Measurements from ENCODE around the gene RCVRN. TPM values are rescaled to one million over a fixed set of nuclear protein-coding genes. Genes with fewer than 3 reads are reported as not detected.

Gene RCVRN
- total and polyA plus RNA-seq, 2 of the 13 experiments (the other 11 are each of a cell fraction or from before 2014, with no cell fraction given) = not detected

DNA sequence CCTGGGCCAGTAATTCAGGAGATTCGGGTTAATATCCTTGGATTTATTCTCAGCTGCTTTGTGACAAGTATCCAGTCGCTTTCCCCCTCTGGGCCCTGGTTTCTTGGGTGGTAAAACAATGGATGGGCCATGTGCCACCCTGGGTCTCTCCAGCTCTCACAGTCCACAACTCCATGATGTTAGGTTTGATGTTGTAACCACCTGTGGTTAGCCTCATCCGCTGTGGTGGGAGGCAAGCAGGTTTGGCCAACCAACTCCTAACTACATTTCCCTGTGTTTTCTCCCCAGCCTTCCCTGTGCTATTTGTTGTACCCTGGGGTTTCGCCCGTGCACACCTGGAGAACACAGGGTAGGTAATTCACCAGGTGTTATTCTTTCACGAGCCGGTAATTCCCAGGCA, 44.2 kb downstream of the RCVRN start (continued):
- TF ChIP-seq, protein P1, sequence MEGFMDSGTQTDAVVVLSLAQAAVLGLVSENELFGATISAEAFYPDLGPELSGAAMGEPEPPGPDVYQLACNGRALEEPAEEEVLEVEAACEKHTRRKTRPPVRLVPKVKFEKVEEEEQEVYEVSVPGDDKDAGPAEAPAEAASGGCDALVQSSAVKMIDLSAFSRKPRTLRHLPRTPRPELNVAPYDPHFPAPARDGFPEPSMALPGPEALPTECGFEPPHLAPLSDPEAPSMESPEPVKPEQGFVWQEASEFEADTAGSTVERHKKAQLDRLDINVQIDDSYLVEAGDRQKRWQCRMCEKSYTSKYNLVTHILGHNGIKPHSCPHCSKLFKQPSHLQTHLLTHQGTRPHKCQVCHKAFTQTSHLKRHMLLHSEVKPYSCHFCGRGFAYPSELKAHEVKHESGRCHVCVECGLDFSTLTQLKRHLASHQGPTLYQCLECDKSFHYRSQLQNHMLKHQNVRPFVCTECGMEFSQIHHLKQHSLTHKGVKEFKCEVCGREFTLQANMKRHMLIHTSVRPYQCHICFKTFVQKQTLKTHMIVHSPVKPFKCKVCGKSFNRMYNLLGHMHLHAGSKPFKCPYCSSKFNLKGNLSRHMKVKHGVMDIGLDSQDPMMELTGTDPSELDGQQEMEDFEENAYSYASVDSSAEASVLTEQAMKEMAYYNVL (CRISPR knock-in tag; IDR thresholded peaks at IDR 0.05; ENCODE audit: borderline replicate concordance) = no peak
- TF ChIP-seq ZFP36L2 (CRISPR knock-in tag; IDR thresholded peaks at IDR 0.05) = no peak
- TF ChIP-seq RXRA (CRISPR knock-in tag; IDR thresholded peaks at IDR 0.05) = no peak

DNA sequence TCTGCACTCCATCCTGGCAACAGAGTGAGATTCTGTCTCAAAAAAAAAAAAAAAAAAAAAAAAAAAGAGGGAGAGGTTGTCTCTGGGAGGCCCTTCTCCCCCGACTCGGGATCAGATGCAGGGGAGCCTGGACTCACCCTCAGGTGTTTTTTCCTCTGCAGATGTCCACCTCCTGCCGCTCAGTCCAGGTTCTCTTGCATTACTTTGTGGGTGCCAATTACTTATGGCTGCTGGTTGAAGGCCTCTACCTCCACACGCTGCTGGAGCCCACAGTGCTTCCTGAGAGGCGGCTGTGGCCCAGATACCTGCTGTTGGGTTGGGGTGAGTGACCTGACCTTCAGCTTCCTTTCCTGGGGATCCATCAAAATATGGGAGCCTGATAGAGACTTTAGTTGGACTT, 45.3 kb downstream of the RCVRN start:
- no peak for TF ChIP-seq ZNF296 (CRISPR knock-in tag; conservative IDR thresholded peaks at IDR 0.05)
- TF ChIP-seq FOXJ3 (CRISPR knock-in tag; IDR thresholded peaks at IDR 0.05; ENCODE audit: borderline replicate concordance) = no peak
- no peak overlapping the region for H3K9ac ChIP-seq (ENCODE audit: insufficient read depth, low read depth, low read length)
- H3K79me2 ChIP-seq (ENCODE audit: insufficient read depth, low read length) = no peaks in the 10 kb centered on the region
- intact Hi-C loops (cut with micrococcal nuclease; ENCODE audit: unreplicated experiment) = no loop called here
- no TSS peak for BruUV-seq (replicated peaks)
- H3K4me1 ChIP-seq (ENCODE audit: insufficient read depth, low read length) = no peaks in the 10 kb centered on the region
- no peaks in the 10 kb centered on the region for H3K27me3 ChIP-seq (ENCODE audit: control insufficient read depth in 1 of 2, insufficient read depth in 2 of 2, low read length in 2 of 2)
- FAIRE-seq (no peak), DNase-seq (ENCODE audit: low spot score) (no peak), ATAC-seq (no peak)
- no peak overlapping the region for H2AFZ ChIP-seq (ENCODE audit: low read length)
- in situ Hi-C loops (cut with HindIII; ENCODE audit: extremely low pct_ligation_motif_present, low pct_unique_long_range_greater_than_20kb) = no loop called here
- H3K4me2 ChIP-seq (ENCODE audit: low read depth, low read length) = no peak overlapping the region
- ChIA-PET POLR2A (no interaction called here), CTCF (ENCODE audit: low intra/inter-chr PET ratio, low total read pairs) (no interaction called here)
- no peak overlapping the region for H3K27ac ChIP-seq (ENCODE audit: extremely low read length, insufficient read depth, low read length)
- H3K4me3 ChIP-seq (replicated peaks in 1 of 3; ENCODE audit: insufficient read depth in 1 of 3, low read depth in 2 of 3, low read length in 3 of 3) = no peak overlapping the region
- no peaks in the 10 kb centered on the region for H3K36me3 ChIP-seq (replicated peaks in 1 of 2; ENCODE audit: control insufficient read depth in 1 of 2, insufficient read depth in 2 of 2, low read length in 2 of 2)
- WGBS (ENCODE audit: low lambda C conversion rate) = 3% methylated on average over 3 of the region's 5 CpGs
- no peaks in the 10 kb centered on the region for H4K20me1 ChIP-seq (ENCODE audit: insufficient read depth, low read length)
- no peaks in the 10 kb centered on the region for H3K9me3 ChIP-seq (ENCODE audit: low read length)

DNA sequence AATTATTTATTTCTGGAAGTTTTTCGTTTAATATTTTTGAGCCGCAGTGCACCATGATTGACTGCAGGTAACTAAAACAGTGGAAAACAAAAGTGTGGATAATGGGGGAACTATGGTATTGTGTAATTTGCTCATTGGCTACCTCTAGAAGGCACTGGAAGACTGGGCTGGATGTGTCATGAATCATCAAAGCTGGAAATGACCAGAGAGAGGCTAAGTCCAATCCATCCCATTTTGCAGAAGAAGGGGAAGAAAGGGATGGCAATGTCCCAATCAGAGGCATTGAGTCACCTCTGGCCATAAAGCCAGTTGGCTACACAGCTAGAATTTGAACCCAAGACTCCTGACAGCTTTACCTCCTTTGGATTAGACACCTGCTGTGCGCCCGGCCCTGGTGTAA, 50.0 kb downstream of the RCVRN start:
- FAIRE-seq = no peak
- TF ChIP-seq ZNF296 (CRISPR knock-in tag; conservative IDR thresholded peaks at IDR 0.05) (no peak), ZSCAN9 (CRISPR knock-in tag; IDR thresholded peaks at IDR 0.05; ENCODE audit: borderline replicate concordance) (no peak), ZNF292 (CRISPR knock-in tag; IDR thresholded peaks at IDR 0.05; ENCODE audit: borderline replicate concordance, low read depth) (no peak), GTF2F1 (IDR thresholded peaks at IDR 0.05; ENCODE audit: low read length) (no peak), NR3C1 (CRISPR knock-in tag; IDR thresholded peaks at IDR 0.05) (no peak)
- BruUV-seq (replicated peaks) = no TSS peak

More for the DNA sequence above, 50.0 kb downstream of the RCVRN start:
- in situ Hi-C loops (cut with HindIII; ENCODE audit: extremely low pct_ligation_motif_present, low pct_unique_long_range_greater_than_20kb) (no loop called here), intact Hi-C loops (cut with micrococcal nuclease; ENCODE audit: unreplicated experiment) (no loop called here)
- ATAC-seq = no peak
- no peak for DNase-seq (ENCODE audit: low spot score)
- no peaks in the 10 kb centered on the region for H3K79me2 ChIP-seq (ENCODE audit: insufficient read depth, low read length)
- POLR2A ChIA-PET = no interaction called here
- H3K4me2 ChIP-seq (ENCODE audit: low read depth, low read length) = no peak overlapping the region
- H3K4me3 ChIP-seq (replicated peaks in 1 of 3; ENCODE audit: insufficient read depth in 1 of 3, low read depth in 2 of 3, low read length in 3 of 3) = no peak overlapping the region
- no peaks in the 10 kb centered on the region for H3K4me1 ChIP-seq (ENCODE audit: insufficient read depth, low read length)
- CTCF ChIA-PET (ENCODE audit: low intra/inter-chr PET ratio, low total read pairs) = no interaction called here
- no peaks in the 10 kb centered on the region for H3K36me3 ChIP-seq (replicated peaks in 1 of 2; ENCODE audit: control insufficient read depth in 1 of 2, insufficient read depth in 2 of 2, low read length in 2 of 2)
- no peaks in the 10 kb centered on the region for H4K20me1 ChIP-seq (ENCODE audit: insufficient read depth, low read length)
- 13% methylated on average over 4 of the region's 4 CpGs for WGBS (ENCODE audit: low lambda C conversion rate)
- no peak overlapping the region for H3K27ac ChIP-seq (ENCODE audit: extremely low read length, insufficient read depth, low read length)
- H2AFZ ChIP-seq (ENCODE audit: low read length) = no peak overlapping the region
- H3K9ac ChIP-seq (ENCODE audit: insufficient read depth, low read depth, low read length) = no peak overlapping the region
- H3K27me3 ChIP-seq (ENCODE audit: control insufficient read depth in 1 of 2, insufficient read depth in 2 of 2, low read length in 2 of 2) = no peaks in the 10 kb centered on the region
- no peaks in the 10 kb centered on the region for H3K9me3 ChIP-seq (ENCODE audit: low read length)

All from HepG2 (cell line).